OCI-LY7 (cell line): Measurements from ENCODE around the gene FCER1G. TPM values are rescaled to one million over a fixed set of nuclear protein-coding genes. Genes with fewer than 3 reads are reported as not detected.

ENCODE experiments used
- BruUV-seq: library from RNA; stranded (reverse); fragments of 400-500 nt; replicated peaks from 2 replicates; lab custom pipeline; 2021; lab: Mats Ljungman, UMichigan
- CTCF ChIA-PET: fragments of 300-600 bp; sonication (Branson Sonifier 250); formaldehyde crosslinking; loops from one replicate; lab custom pipeline; 2022; ENCODE audit warnings: antibody characterized with exemption; ENCODE audit not compliant: unreplicated experiment; lab: Charles Lee
- POLR2A ChIA-PET: fragments of 300-600 bp; sonication (Branson Sonifier 250); formaldehyde crosslinking; loops from one replicate; lab custom pipeline; 2022; ENCODE audit warnings: antibody characterized with exemption; lab: Charles Lee
- DNase-seq: peaks from one replicate; pipeline ENCODE4 v3.0.0-alpha.2; 2015; ENCODE audit warnings: low spot score
- H2AFZ ChIP-seq: fragments of 200-600 bp; sonication (generic), shearing (Covaris generic); 2 replicates; pipeline ENCODE4 v1.6.1; 2014; ENCODE audit warnings: mild to moderate bottlenecking, antibody characterized with exemption, low read length, moderate library complexity
- H3K27ac ChIP-seq: fragments of 200-600 bp; sonication (generic); 2 replicates; pipeline ENCODE4 v1.5.1; 2014; ENCODE audit warnings: mixed run types, low read depth, mild to moderate bottlenecking, moderate library complexity, low read length, inconsistent platforms; ENCODE audit not compliant: poor library complexity, severe bottlenecking
- H3K36me3 ChIP-seq: fragments of 200-600 bp; sonication (generic); 2 replicates; pipeline ENCODE4 v1.6.1; 2014; ENCODE audit warnings: mild to moderate bottlenecking, antibody characterized with exemption, low read length, moderate library complexity, mixed read lengths; ENCODE audit not compliant: insufficient read depth
- H3K4me1 ChIP-seq: fragments of 200-600 bp; sonication (generic); 2 replicates; pipeline ENCODE4 v1.5.1; 2014; ENCODE audit warnings: mild to moderate bottlenecking, low read length; ENCODE audit not compliant: insufficient read depth, poor library complexity, severe bottlenecking
- H3K4me2 ChIP-seq: fragments of 200-600 bp; sonication (generic); 2 replicates; pipeline ENCODE4 v1.6.1; 2014; ENCODE audit warnings: mild to moderate bottlenecking, low read length
- H3K4me3 ChIP-seq: fragments of 200-600 bp; sonication (generic); 2 replicates; pipeline ENCODE4 v1.5.1; 2014; ENCODE audit warnings: mild to moderate bottlenecking, low read depth, low read length; ENCODE audit not compliant: poor library complexity, severe bottlenecking
- H3K79me2 ChIP-seq: fragments of 200-600 bp; sonication (generic); 2 replicates; pipeline ENCODE4 v1.6.1; 2016; ENCODE audit warnings: low read depth, mild to moderate bottlenecking, low read length, moderate library complexity, mixed read lengths; ENCODE audit not compliant: insufficient read depth
- H3K9me2 ChIP-seq: fragments of 200-600 bp; sonication (generic); 2 replicates; pipeline ENCODE4 v1.6.1; 2016; ENCODE audit warnings: mild to moderate bottlenecking, low read length, mixed read lengths; ENCODE audit not compliant: insufficient read depth
- H3K9me3 ChIP-seq: fragments of 200-600 bp; sonication (generic); 2 replicates; pipeline ENCODE4 v1.6.1; 2014; ENCODE audit warnings: mild to moderate bottlenecking, mixed run types, low read length, mixed read lengths
- H4K20me1 ChIP-seq: fragments of 200-600 bp; sonication (generic); 2 replicates; pipeline ENCODE4 v1.6.1; 2014; ENCODE audit warnings: mild to moderate bottlenecking, antibody characterized with exemption, low read length, moderate library complexity, mixed read lengths; ENCODE audit not compliant: insufficient read depth
- CTCF ChIP-seq: fragments of 200-600 bp; sonication (generic); conservative IDR thresholded peaks from 2 replicates; pipeline ENCODE4 v1.5.1; 2014; ENCODE audit warnings: mild to moderate bottlenecking, antibody characterized with exemption, low read length, moderate library complexity, mixed read lengths
- EZH2phosphoT487 ChIP-seq: fragments of 200-600 bp; sonication (generic); IDR thresholded peaks from 2 replicates; pipeline ENCODE4 v1.6.1; 2018; ENCODE audit warnings: low read depth, borderline replicate concordance, mild to moderate bottlenecking, mixed run types, antibody characterized with exemption, low read length, moderate library complexity, mixed read lengths
- intact Hi-C: fragments of 100-400 bp; cut with micrococcal nuclease; formaldehyde crosslinking; loops from one replicate; pipeline ENCODE4 v1.10.0; 2022; ENCODE audit not compliant: unreplicated experiment
- total RNA-seq, 2 experiments: library from RNA; depleted of rRNA in 1 of 2; stranded (reverse); fragments of >200 nt in 1 of 2; shearing (Covaris generic) in 1 of 2; gene quantifications; 2 replicates each; pipeline ENCODE4 v1.2.3, GENCODE V29; 2014 to 2022

FCER1G gene
- total RNA-seq, 2 experiments from 2014 or later = 0.88 to 3.2 TPM

- Histone ChIP-seq H3K9me3 (no peaks in the 10 kb centered on the region), H2AFZ (peak overlapping the region; percentile 68), H3K27ac (peak overlapping the region; percentile 44), H3K4me2 (peak overlapping the region; percentile 56), H3K9me2 (no peaks in the 10 kb centered on the region), H3K4me3 (peak overlapping the region; percentile 20), H3K79me2 (no peaks in the 10 kb centered on the region), H4K20me1 (no peaks in the 10 kb centered on the region), H3K4me1 (peaks cover 34% of the 10 kb centered on the region), H3K36me3 (peaks cover 11% of the 10 kb centered on the region)
- no TSS peak for BruUV-seq
- no peak for TF ChIP-seq CTCF
- TF ChIP-seq EZH2phosphoT487 = no peak
- intact Hi-C loops = no loop called here
- CTCF ChIA-PET = interaction anchor here (0.5 to 0.6 kb wide), 2 partner anchors 15 to 61 kb away, joined by 3 read pairs; no protein-coding TSS in a partner anchor
- peak; percentile 29 for DNase-seq
- POLR2A ChIA-PET = interaction anchor here (0.7 to 4.4 kb wide), 5 partner anchors 13 to 148 kb away, joined by 3 to 22 read pairs (median 4); partner anchors contain the start of gene NDUFS2
These were observed 3.4 kb downstream of the FCER1G start for GRCh38 chr1:161218301-161219077.

- Histone ChIP-seq H3K4me1 (peaks cover 34% of the 10 kb centered on the region), H3K79me2 (no peaks in the 10 kb centered on the region), H3K36me3 (peaks cover 3% of the 10 kb centered on the region), H3K9me3 (no peaks in the 10 kb centered on the region), H3K4me2 (peak overlapping the region; percentile 56), H4K20me1 (no peaks in the 10 kb centered on the region), H2AFZ (peak overlapping the region; percentile 68; the same call in 1 of the 2 replicates), H3K4me3 (no peak overlapping the region), H3K27ac (no peak overlapping the region), H3K9me2 (no peaks in the 10 kb centered on the region)
- TF ChIP-seq EZH2phosphoT487 (no peak), CTCF (no peak)
- no peak for DNase-seq
- POLR2A ChIA-PET = interaction anchor here (0.6 to 4.4 kb wide), 6 partner anchors 17 to 200 kb away, joined by 3 to 22 read pairs (median 4); partner anchors contain the start of gene NDUFS2
- intact Hi-C loops = no loop called here
- no TSS peak for BruUV-seq
- CTCF ChIA-PET = interaction anchor here (0.5 kb wide), 1 partner anchor 61 kb away, joined by 3 read pairs; no protein-coding TSS in a partner anchor
These were observed 4.2 kb downstream of the FCER1G start for GRCh38 chr1:161219078-161219892.
